Measurements from ENCODE around the gene NFKB1. TPM values are rescaled to one million over a fixed set of nuclear protein-coding genes. Genes with fewer than 3 reads are reported as not detected.
"Not testable (repeated sequence)": the region's sequence is repeated elsewhere in the genome, so short reads cannot be mapped to it uniquely, and the experiment has no call there.

The NFKB1 gene
- total RNA-seq, 4 donors from 2014 or later, result 37.9 to 45.5 (median 43.4) TPM

DNA sequence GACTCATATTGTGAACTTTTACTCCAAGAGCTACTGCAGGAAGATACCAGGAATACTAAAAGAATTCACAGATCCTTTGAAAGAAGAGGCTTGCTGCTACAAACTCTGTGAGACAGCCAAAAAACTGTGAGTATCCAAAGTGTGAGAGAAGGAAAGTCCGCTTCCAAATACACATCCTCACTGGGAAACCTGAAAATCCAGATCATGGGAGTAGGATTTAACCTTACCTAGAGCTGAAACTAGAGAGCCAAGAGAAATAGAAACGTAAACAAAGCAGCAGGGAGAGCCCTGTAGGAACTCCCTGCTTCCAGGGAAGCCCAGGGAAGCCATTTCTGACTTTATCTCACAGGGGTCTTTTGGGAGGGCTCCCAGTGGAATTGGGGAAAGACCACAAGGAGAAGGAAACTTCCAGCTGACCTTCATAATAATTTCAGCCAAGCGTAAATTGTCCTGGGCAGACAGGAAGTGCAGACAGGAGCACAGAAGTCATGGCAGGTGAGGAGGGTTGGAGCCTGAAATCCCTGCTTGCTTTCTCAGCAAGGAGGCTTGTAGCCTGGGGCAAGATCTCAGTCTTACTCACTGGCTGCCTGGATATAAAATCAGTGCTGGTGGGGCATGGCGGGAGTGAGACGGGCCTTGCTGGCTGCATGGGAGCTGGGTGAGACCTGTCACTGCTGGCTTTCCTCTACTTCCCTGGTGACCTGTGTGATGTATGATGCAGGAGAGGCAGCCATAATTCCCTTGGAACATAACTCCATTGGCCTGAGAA lies 26.2 kb upstream of the NFKB1 start:
- no peak for DNase-seq (ENCODE audit: low spot score in 2 of 2)
- intact Hi-C loops (cut with DNase I; ENCODE audit: low total_unique reads), result no loop called here
- WGBS, 2 donors, result 81 to 94% methylated on average over 5 of the region's 5 CpGs
- TF ChIP-seq, protein P1, sequence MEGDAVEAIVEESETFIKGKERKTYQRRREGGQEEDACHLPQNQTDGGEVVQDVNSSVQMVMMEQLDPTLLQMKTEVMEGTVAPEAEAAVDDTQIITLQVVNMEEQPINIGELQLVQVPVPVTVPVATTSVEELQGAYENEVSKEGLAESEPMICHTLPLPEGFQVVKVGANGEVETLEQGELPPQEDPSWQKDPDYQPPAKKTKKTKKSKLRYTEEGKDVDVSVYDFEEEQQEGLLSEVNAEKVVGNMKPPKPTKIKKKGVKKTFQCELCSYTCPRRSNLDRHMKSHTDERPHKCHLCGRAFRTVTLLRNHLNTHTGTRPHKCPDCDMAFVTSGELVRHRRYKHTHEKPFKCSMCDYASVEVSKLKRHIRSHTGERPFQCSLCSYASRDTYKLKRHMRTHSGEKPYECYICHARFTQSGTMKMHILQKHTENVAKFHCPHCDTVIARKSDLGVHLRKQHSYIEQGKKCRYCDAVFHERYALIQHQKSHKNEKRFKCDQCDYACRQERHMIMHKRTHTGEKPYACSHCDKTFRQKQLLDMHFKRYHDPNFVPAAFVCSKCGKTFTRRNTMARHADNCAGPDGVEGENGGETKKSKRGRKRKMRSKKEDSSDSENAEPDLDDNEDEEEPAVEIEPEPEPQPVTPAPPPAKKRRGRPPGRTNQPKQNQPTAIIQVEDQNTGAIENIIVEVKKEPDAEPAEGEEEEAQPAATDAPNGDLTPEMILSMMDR (IDR thresholded peaks at IDR 0.05), result no peak
- TF ChIP-seq POLR2A (IDR thresholded peaks at IDR 0.05), result no peak
- no peak overlapping the region for H3K4me3 ChIP-seq (ENCODE audit: low read depth, poor library complexity, severe bottlenecking)

DNA sequence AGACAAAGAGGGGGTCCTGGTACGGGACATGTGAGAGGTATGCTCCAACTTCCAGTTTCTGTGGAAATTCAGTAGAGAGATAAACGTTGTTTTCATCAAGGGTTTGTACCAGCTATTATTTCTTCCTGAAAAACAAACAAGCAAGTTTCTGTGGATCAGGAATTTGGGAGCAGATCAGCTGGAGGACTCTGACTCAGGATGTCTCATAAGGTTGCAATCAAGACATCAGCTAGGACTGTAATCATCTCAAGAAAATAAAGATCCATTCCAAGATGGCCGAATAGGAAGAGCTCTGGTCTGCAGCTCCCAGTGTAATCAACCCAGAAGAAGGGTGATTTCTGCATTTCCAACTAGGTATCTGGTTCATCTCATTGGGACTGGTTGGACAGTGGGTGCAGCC lies 23.5 kb upstream of the NFKB1 start:
- no peak overlapping the region for H3K4me3 ChIP-seq (ENCODE audit: low read depth, poor library complexity, severe bottlenecking)
- intact Hi-C loops (cut with DNase I; ENCODE audit: low total_unique reads), result no loop called here
- WGBS, 2 donors, result 85 to 92% methylated on average over 3 of the region's 3 CpGs
- TF ChIP-seq, protein P1 (IDR thresholded peaks at IDR 0.05), result no peak
- TF ChIP-seq POLR2A (IDR thresholded peaks at IDR 0.05), result no peak
- DNase-seq (ENCODE audit: low spot score in 2 of 2), result no peak

DNA sequence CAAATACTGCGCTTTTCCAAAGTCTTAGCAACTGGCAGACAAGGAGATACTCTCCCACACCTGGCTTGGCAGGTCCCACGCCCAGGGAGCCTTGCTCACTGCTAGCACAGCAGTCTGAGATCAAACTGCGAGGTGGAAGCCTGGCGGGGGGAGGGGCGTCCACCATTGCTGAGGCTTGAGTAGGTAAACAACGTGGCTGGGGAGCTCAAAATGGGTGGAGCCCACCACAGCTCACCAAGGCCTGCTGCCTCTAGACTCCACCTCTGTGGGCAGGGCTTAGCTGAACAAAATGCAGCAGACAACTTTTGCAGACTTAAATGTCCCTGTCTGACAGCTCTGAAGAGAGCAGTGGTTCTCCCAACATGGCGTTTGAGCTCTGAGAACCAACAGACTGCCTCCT lies 23.0 kb upstream of the NFKB1 start:
- TF ChIP-seq POLR2A (IDR thresholded peaks at IDR 0.05), result no peak
- TF ChIP-seq, protein P1 (IDR thresholded peaks at IDR 0.05), result no peak
- WGBS, 2 donors, result 80 to 81% methylated on average over 5 to 6 of the region's 7 CpGs
- intact Hi-C loops (cut with DNase I; ENCODE audit: low total_unique reads), result no loop called here
- H3K4me3 ChIP-seq (ENCODE audit: low read depth, poor library complexity, severe bottlenecking), result no peak overlapping the region
- no peak for DNase-seq (ENCODE audit: low spot score in 2 of 2)

DNA sequence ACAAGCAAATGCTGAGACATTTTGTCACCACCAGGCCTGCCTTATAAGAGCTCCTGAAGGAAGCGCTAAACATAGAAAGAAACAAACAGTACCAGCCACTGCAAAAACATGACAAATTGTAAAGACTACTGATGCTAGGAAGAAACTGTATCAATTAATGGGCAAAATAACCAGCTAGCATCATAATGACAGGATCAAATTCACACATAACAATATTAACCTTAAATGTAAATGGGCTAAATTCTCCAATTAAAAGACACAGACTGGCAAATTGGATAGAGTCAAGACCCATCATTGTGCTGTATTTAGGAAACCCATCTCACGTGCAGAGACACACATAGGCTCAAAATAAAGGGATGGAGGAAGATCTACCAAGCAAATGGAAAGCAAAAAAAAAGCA lies 21.3 kb upstream of the NFKB1 start:
- DNase-seq (ENCODE audit: low spot score in 2 of 2), result not testable (repeated sequence)
- 93 to 95% methylated on average over 2 of the region's 2 CpGs for WGBS, 2 donors

DNA sequence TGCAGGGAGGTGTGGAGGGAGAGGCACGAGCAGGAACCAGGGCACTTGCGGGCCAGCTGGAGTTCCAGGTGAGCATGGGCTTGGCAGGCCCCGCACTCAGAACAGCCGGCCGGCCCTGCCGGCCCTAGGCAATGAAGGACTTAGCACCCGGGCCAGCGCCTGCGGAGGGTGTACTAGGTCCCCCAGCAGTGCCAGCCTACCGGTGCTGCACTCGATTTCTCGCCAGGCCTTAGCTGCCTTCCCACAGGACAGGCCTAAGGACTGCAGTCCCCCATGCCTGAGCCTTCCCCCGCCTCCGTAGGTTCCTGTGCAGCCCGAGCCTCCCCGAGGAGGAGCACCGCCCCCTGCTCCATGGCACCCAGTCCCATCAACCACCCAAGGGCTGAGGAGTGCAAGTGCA lies 18.0 kb upstream of the NFKB1 start:
- WGBS, 2 donors, result 97 to 100% methylated on average over 1 to 14 of the region's 17 CpGs
- DNase-seq (ENCODE audit: low spot score in 2 of 2), result no peak

More for the DNA sequence above, 21.3 kb upstream of the NFKB1 start:
- intact Hi-C loops (cut with DNase I; ENCODE audit: low total_unique reads); H3K4me3 ChIP-seq (ENCODE audit: low read depth, poor library complexity, severe bottlenecking): not testable (repeated sequence)

DNA sequence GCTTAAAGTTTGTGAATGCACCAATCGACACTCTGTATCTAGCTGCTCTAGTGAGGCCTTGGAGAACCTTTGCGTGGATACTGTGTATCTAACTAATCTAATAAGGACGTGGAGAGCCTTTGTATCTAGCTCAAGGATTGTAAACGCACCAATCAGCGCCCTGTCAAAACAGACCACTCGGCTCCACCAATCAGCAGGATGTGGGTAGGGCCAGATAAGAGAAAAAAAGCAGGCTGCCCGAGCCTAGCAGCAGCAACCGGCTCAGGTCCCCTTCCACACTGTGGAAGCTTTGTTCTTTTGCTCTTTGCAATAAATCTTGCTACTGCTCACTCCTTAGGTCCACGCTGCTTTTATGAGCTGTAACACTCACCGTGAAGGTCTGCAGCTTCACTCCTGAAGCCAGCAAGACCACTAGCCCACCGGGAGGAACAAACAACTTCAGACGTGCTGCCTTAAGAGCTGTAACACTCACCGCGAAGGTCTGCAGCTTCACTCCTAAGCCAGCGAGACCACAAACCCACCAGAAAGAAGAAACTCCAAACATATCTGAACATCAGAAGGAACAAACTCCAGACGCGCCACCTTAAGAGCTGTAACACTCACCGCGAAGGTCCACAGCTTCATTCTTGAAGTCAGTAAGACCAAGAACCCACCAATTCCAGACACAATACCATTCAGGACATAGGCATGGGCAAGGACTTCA lies 17.0 kb upstream of the NFKB1 start:
- 86 to 88% methylated on average over 19 of the region's 19 CpGs for WGBS, 2 donors
- intact Hi-C loops (cut with DNase I; ENCODE audit: low total_unique reads); DNase-seq (ENCODE audit: low spot score in 2 of 2); H3K4me3 ChIP-seq (ENCODE audit: low read depth, poor library complexity, severe bottlenecking): not testable (repeated sequence)

More for the DNA sequence above, 18.0 kb upstream of the NFKB1 start:
- intact Hi-C loops (cut with DNase I; ENCODE audit: low total_unique reads), result no loop called here
- no peak overlapping the region for H3K4me3 ChIP-seq (ENCODE audit: low read depth, poor library complexity, severe bottlenecking)
- TF ChIP-seq, protein P1 (IDR thresholded peaks at IDR 0.05), result no peak
- no peak for TF ChIP-seq POLR2A (IDR thresholded peaks at IDR 0.05)
